HCT116 (cell line): ENCODE measurements around the gene LHFPL6. TPM values are rescaled to one million over a fixed set of nuclear protein-coding genes. Genes with fewer than 3 reads are reported as not detected.

Experiments
- ATAC-seq: fragments of 200-7000 bp; cut with Tn5 transposase; 2 replicates; pipeline ENCODE4 v1.9.1; 2020; ENCODE audit warnings: mild to moderate bottlenecking, moderate library complexity
- BruUV-seq: library from RNA; stranded (reverse); fragments of 400-500 nt; replicated peaks from 2 replicates; lab custom pipeline; 2021; lab: Mats Ljungman, UMichigan
- CTCF ChIA-PET: fragments of 300-600 bp; sonication (Branson Sonifier 250); formaldehyde crosslinking; loops from one replicate; lab custom pipeline; 2021; ENCODE audit warnings: antibody characterized with exemption; lab: Charles Lee
- POLR2A ChIA-PET: fragments of 300-600, 350-600 bp; sonication (Branson Sonifier 250); formaldehyde crosslinking; loops from one replicate; lab custom pipeline; 2021; ENCODE audit warnings: antibody characterized with exemption; lab: Charles Lee
- RAD21 ChIA-PET, 2 experiments: fragments of 300-600 bp; sonication (Branson Sonifier 250); formaldehyde crosslinking; loops; one replicate each; lab custom pipeline; 2023; ENCODE audit warnings: low total read pairs in 2 of 2; ENCODE audit not compliant: uncharacterized antibody in 2 of 2, unreplicated experiment in 2 of 2, low non-redundant PET in 1 of 2; lab: Charles Lee
- DNase-seq: peaks from one replicate; pipeline ENCODE4 v3.0.0-alpha.2; 2010; ENCODE audit warnings: low read depth, low spot score
- H2AFZ ChIP-seq: fragments of 200-600 bp; shearing (Covaris generic), sonication (generic); 2 replicates; pipeline ENCODE4 v1.6.1; 2017; ENCODE audit warnings: low read depth, mixed run types, mixed read lengths, antibody characterized with exemption, low read length; ENCODE audit not compliant: poor library complexity, severe bottlenecking
- H3K27ac ChIP-seq: 2 replicates; pipeline ENCODE4 v1.5.1; 2012; ENCODE audit warnings: low read depth, low read length
- H3K27me3 ChIP-seq: fragments of 200-600 bp; sonication (generic); 2 replicates; pipeline ENCODE4 v1.6.1; 2016; ENCODE audit warnings: mixed run types, low read length, mixed read lengths; ENCODE audit not compliant: insufficient read depth
- H3K36me3 ChIP-seq, 2 experiments: fragments of 200-500 bp in 1 of 2; fragments of 200-600 bp in 1 of 2; sonication (Bioruptor generic) in 1 of 2; sonication (generic) in 1 of 2; 2 replicates each; pipeline versions ENCODE4 v1.5.1 to v1.6.1; 2014 to 2016; ENCODE audit warnings: low read length in 2 of 2, inconsistent platforms in 1 of 2, mixed read lengths in 1 of 2, mixed run types in 1 of 2; ENCODE audit not compliant: insufficient read depth in 2 of 2, control insufficient read depth in 1 of 2
- H3K4me1 ChIP-seq, 2 experiments: fragments of 200-600 bp in 1 of 2; sonication (generic) in 1 of 2; 2 replicates each; pipeline versions ENCODE4 v1.5.1 to v1.6.1; 2012 to 2017; ENCODE audit warnings: low read length in 2 of 2, inconsistent platforms in 1 of 2, mild to moderate bottlenecking in 1 of 2, mixed read lengths in 1 of 2, mixed run types in 1 of 2, moderate library complexity in 1 of 2; ENCODE audit not compliant: insufficient read depth in 2 of 2, control insufficient read depth in 1 of 2
- H3K4me2 ChIP-seq: fragments of 200-600 bp; sonication (generic); 2 replicates; pipeline ENCODE4 v1.6.1; 2017; ENCODE audit warnings: mixed run types, low read length, mixed read lengths
- H3K4me3 ChIP-seq, 2 experiments: fragments of 200-600 bp in 1 of 2; sonication (generic) in 1 of 2; replicated peaks in 1 of 2; 2 replicates each; pipeline ENCODE4 v1.5.1; 2011 to 2016; ENCODE audit warnings: low read length in 2 of 2, control low read depth in 1 of 2, low read depth in 1 of 2, mild to moderate bottlenecking in 1 of 2, mixed read lengths in 1 of 2, mixed run types in 1 of 2
- H3K79me2 ChIP-seq: fragments of 200-600 bp; sonication (generic); 2 replicates; pipeline ENCODE4 v1.6.1; 2017; ENCODE audit warnings: mild to moderate bottlenecking, mixed run types, low read length, moderate library complexity, mixed read lengths; ENCODE audit not compliant: insufficient read depth
- H3K9ac ChIP-seq: fragments of 200-600 bp; sonication (generic); 2 replicates; pipeline ENCODE4 v1.6.1; 2016; ENCODE audit warnings: low read length, mixed read lengths
- H3K9me2 ChIP-seq: fragments of 200-600 bp; sonication (generic), shearing (Covaris generic); 2 replicates; pipeline ENCODE4 v1.6.1; 2017; ENCODE audit warnings: mixed run types, mild to moderate bottlenecking, moderate library complexity; ENCODE audit not compliant: insufficient read depth
- H3K9me3 ChIP-seq, 2 experiments: fragments of 200-500 bp in 1 of 2; fragments of 200-600 bp in 1 of 2; sonication (Bioruptor generic) in 1 of 2; sonication (generic) in 1 of 2; 2 replicates each; pipeline ENCODE4 v1.6.1; 2014 to 2017; ENCODE audit warnings: low read length in 2 of 2, mixed read lengths in 2 of 2, inconsistent platforms in 1 of 2, low read depth in 1 of 2, mild to moderate bottlenecking in 1 of 2, mixed run types in 1 of 2, moderate library complexity in 1 of 2; ENCODE audit not compliant: control insufficient read depth in 1 of 2, insufficient read depth in 1 of 2
- H4K20me1 ChIP-seq: fragments of 200-600 bp; sonication (generic), shearing (Covaris generic); 2 replicates; pipeline ENCODE4 v1.6.1; 2017; ENCODE audit warnings: mixed run types, mild to moderate bottlenecking, moderate library complexity; ENCODE audit not compliant: insufficient read depth
- CBX3 ChIP-seq: IDR thresholded peaks from 2 replicates; pipeline ENCODE4 v1.6.1; 2012; ENCODE audit warnings: low read depth
- EGR1 ChIP-seq: IDR thresholded peaks from 2 replicates; pipeline ENCODE4 v1.6.1; 2012; ENCODE audit warnings: low read depth
- EZH2phosphoT487 ChIP-seq: fragments of 200-600 bp; IDR thresholded peaks from 2 replicates; pipeline ENCODE4 v1.6.1; 2018; ENCODE audit warnings: antibody characterized with exemption, borderline replicate concordance
- MAX ChIP-seq: IDR thresholded peaks from 2 replicates; pipeline ENCODE4 v1.6.1; 2012
- POLR2A ChIP-seq: IDR thresholded peaks from 2 replicates; pipeline ENCODE4 v1.7.0; 2011; ENCODE audit warnings: borderline replicate concordance; ENCODE audit not compliant: insufficient read depth, insufficient read length; ENCODE audit errors: extremely low read depth
- POLR2AphosphoS5 ChIP-seq: IDR thresholded peaks from 2 replicates; pipeline ENCODE4 v1.6.1; 2011; ENCODE audit warnings: mild to moderate bottlenecking, low read depth, low read length, moderate library complexity
- RAD21 ChIP-seq: IDR thresholded peaks from 2 replicates; pipeline ENCODE4 v1.6.1; 2012; ENCODE audit warnings: low read depth, mild to moderate bottlenecking
- SIN3A ChIP-seq: IDR thresholded peaks from 2 replicates; pipeline ENCODE4 v1.6.1; 2012; ENCODE audit warnings: low read depth
- SP1 ChIP-seq: IDR thresholded peaks from 2 replicates; pipeline ENCODE4 v1.6.1; 2012; ENCODE audit warnings: low read depth
- ZFX ChIP-seq: fragments of 450-650 bp; IDR thresholded peaks from 2 replicates; pipeline ENCODE4 v1.6.1; 2017
- ZNF274 ChIP-seq: fragments of 200-500 bp; sonication (Bioruptor generic); IDR thresholded peaks from 2 replicates; pipeline ENCODE4 v1.6.1; 2014; ENCODE audit warnings: mild to moderate bottlenecking, low read depth, low read length, inconsistent platforms
- intact Hi-C: fragments of 100-400 bp; cut with micrococcal nuclease; formaldehyde crosslinking; loops from 2 replicates; pipeline ENCODE4 v1.10.0; 2022
- total RNA-seq: library from RNA; stranded (reverse); gene quantifications from one replicate; pipeline ENCODE4 v1.2.1, GENCODE V29; 2021; ENCODE audit not compliant: unreplicated experiment

LHFPL6 gene
- total RNA-seq, 1 experiment from 2014 or later, result 0.22 TPM

GRCh38 chr13:39389013-39389412 is 214.0 kb downstream of the LHFPL6 start:
- intact Hi-C loops, result no loop called here
- no peaks in the 10 kb centered on the region for H3K79me2 ChIP-seq
- no peaks in the 10 kb centered on the region for H3K36me3 ChIP-seq
- H3K4me1 ChIP-seq, result no peaks in the 10 kb centered on the region
- RAD21 ChIA-PET, result no interaction called here
- H2AFZ ChIP-seq, result no peak overlapping the region
- CTCF ChIA-PET, result no interaction called here
- H3K4me2 ChIP-seq, result no peak overlapping the region
- ATAC-seq (no peak), DNase-seq (no peak)
- H3K9me2 ChIP-seq, result no peaks in the 10 kb centered on the region
- H3K9ac ChIP-seq, result no peak overlapping the region
- no peaks in the 10 kb centered on the region for H4K20me1 ChIP-seq
- BruUV-seq, result no TSS peak
- 0 out of 2 replicates have a peak, but pooled peaks cover 5% of the 10 kb centered on the region for H3K27me3 ChIP-seq
- H3K9me3 ChIP-seq, result no peaks in the 10 kb centered on the region
- POLR2A ChIA-PET, result no interaction called here
- TF ChIP-seq ZNF274, result no peak
- no peak for TF ChIP-seq MAX
- no peak overlapping the region for H3K4me3 ChIP-seq
- H3K27ac ChIP-seq, result no peak overlapping the region

DNA sequence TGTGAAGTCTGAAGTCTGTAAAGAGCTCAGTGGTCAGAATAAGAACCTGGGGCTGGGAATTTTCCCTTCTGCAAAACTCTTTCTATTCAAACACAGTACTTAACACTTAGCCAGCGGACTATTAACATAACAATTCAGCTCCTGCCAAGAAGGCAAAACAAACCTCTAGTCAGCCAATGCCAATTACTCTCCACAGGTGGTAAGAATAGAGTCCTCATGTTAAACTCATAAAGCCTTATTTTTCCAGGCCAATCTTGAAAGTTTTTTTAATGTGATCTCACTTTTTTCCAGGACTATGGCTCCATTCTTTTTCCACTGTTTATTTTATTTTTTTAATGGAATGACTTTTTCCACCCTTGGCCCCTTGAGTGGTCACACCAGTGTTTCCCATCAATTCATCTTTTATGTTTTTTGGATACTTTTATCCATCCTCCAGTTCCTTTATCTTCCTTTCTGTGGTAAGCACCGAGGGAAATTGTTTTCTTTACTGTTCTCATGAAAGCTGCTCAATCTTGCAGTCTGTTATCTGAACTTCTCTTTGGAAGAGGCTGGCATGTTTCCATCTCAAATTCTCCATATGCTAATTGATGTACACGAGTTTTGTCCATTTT is 217.3 kb downstream of the LHFPL6 start:
- no peaks in the 10 kb centered on the region for H3K4me1 ChIP-seq
- RAD21 ChIA-PET, result no interaction called here
- CTCF ChIA-PET, result no interaction called here
- POLR2A ChIA-PET, result no interaction called here
- ATAC-seq, result no peak
- H3K9me3 ChIP-seq, result no peaks in the 10 kb centered on the region
- no TSS peak for BruUV-seq
- H3K27ac ChIP-seq, result no peak overlapping the region
- no peaks in the 10 kb centered on the region for H3K9me2 ChIP-seq
- H3K36me3 ChIP-seq, result no peaks in the 10 kb centered on the region
- no peak overlapping the region for H3K4me3 ChIP-seq
- H3K4me2 ChIP-seq, result no peak overlapping the region
- intact Hi-C loops, result no loop called here
- no peak overlapping the region for H3K9ac ChIP-seq
- H4K20me1 ChIP-seq, result no peaks in the 10 kb centered on the region
- no peaks in the 10 kb centered on the region for H3K79me2 ChIP-seq
- DNase-seq, result no peak
- TF ChIP-seq EGR1, result no peak
- TF ChIP-seq SIN3A, result no peak
- no peak for TF ChIP-seq SP1
- no peak for TF ChIP-seq CBX3
- no peak for TF ChIP-seq EZH2phosphoT487
- TF ChIP-seq POLR2A, result no peak
- TF ChIP-seq RAD21, result no peak
- TF ChIP-seq MAX, result no peak
- TF ChIP-seq POLR2AphosphoS5, result no peak
- no peak for TF ChIP-seq ZFX
- no peak overlapping the region for H2AFZ ChIP-seq
- 0 out of 2 replicates have a peak, but pooled peaks cover 5% of the 10 kb centered on the region for H3K27me3 ChIP-seq
